OCI-LY7 (cell line): Measurements from ENCODE around the gene TRAPPC1. TPM values are rescaled to one million over a fixed set of nuclear protein-coding genes. Genes with fewer than 3 reads are reported as not detected.

Source experiments
- BruUV-seq: library from RNA; stranded (reverse); fragments of 400-500 nt; replicated peaks from 2 replicates; lab custom pipeline; 2021; lab: Mats Ljungman, UMichigan
- CTCF ChIA-PET: fragments of 300-600 bp; sonication (Branson Sonifier 250); formaldehyde crosslinking; loops from one replicate; lab custom pipeline; 2022; ENCODE audit warnings: antibody characterized with exemption; ENCODE audit not compliant: unreplicated experiment; lab: Charles Lee
- POLR2A ChIA-PET: fragments of 300-600 bp; sonication (Branson Sonifier 250); formaldehyde crosslinking; loops from one replicate; lab custom pipeline; 2022; ENCODE audit warnings: antibody characterized with exemption; lab: Charles Lee
- DNase-seq: peaks from one replicate; pipeline ENCODE4 v3.0.0-alpha.2; 2015; ENCODE audit warnings: low spot score
- H2AFZ ChIP-seq: fragments of 200-600 bp; sonication (generic), shearing (Covaris generic); 2 replicates; pipeline ENCODE4 v1.6.1; 2014; ENCODE audit warnings: mild to moderate bottlenecking, antibody characterized with exemption, low read length, moderate library complexity
- H3K27ac ChIP-seq: fragments of 200-600 bp; sonication (generic); 2 replicates; pipeline ENCODE4 v1.5.1; 2014; ENCODE audit warnings: mixed run types, low read depth, mild to moderate bottlenecking, moderate library complexity, low read length, inconsistent platforms; ENCODE audit not compliant: poor library complexity, severe bottlenecking
- H3K36me3 ChIP-seq: fragments of 200-600 bp; sonication (generic); 2 replicates; pipeline ENCODE4 v1.6.1; 2014; ENCODE audit warnings: mild to moderate bottlenecking, antibody characterized with exemption, low read length, moderate library complexity, mixed read lengths; ENCODE audit not compliant: insufficient read depth
- H3K4me1 ChIP-seq: fragments of 200-600 bp; sonication (generic); 2 replicates; pipeline ENCODE4 v1.5.1; 2014; ENCODE audit warnings: mild to moderate bottlenecking, low read length; ENCODE audit not compliant: insufficient read depth, poor library complexity, severe bottlenecking
- H3K4me2 ChIP-seq: fragments of 200-600 bp; sonication (generic); 2 replicates; pipeline ENCODE4 v1.6.1; 2014; ENCODE audit warnings: mild to moderate bottlenecking, low read length
- H3K4me3 ChIP-seq: fragments of 200-600 bp; sonication (generic); 2 replicates; pipeline ENCODE4 v1.5.1; 2014; ENCODE audit warnings: mild to moderate bottlenecking, low read depth, low read length; ENCODE audit not compliant: poor library complexity, severe bottlenecking
- H3K79me2 ChIP-seq: fragments of 200-600 bp; sonication (generic); 2 replicates; pipeline ENCODE4 v1.6.1; 2016; ENCODE audit warnings: low read depth, mild to moderate bottlenecking, low read length, moderate library complexity, mixed read lengths; ENCODE audit not compliant: insufficient read depth
- H3K9me2 ChIP-seq: fragments of 200-600 bp; sonication (generic); 2 replicates; pipeline ENCODE4 v1.6.1; 2016; ENCODE audit warnings: mild to moderate bottlenecking, low read length, mixed read lengths; ENCODE audit not compliant: insufficient read depth
- H3K9me3 ChIP-seq: fragments of 200-600 bp; sonication (generic); 2 replicates; pipeline ENCODE4 v1.6.1; 2014; ENCODE audit warnings: mild to moderate bottlenecking, mixed run types, low read length, mixed read lengths
- H4K20me1 ChIP-seq: fragments of 200-600 bp; sonication (generic); 2 replicates; pipeline ENCODE4 v1.6.1; 2014; ENCODE audit warnings: mild to moderate bottlenecking, antibody characterized with exemption, low read length, moderate library complexity, mixed read lengths; ENCODE audit not compliant: insufficient read depth
- CTCF ChIP-seq: fragments of 200-600 bp; sonication (generic); conservative IDR thresholded peaks from 2 replicates; pipeline ENCODE4 v1.5.1; 2014; ENCODE audit warnings: mild to moderate bottlenecking, antibody characterized with exemption, low read length, moderate library complexity, mixed read lengths
- EZH2phosphoT487 ChIP-seq: fragments of 200-600 bp; sonication (generic); IDR thresholded peaks from 2 replicates; pipeline ENCODE4 v1.6.1; 2018; ENCODE audit warnings: low read depth, borderline replicate concordance, mild to moderate bottlenecking, mixed run types, antibody characterized with exemption, low read length, moderate library complexity, mixed read lengths
- intact Hi-C: fragments of 100-400 bp; cut with micrococcal nuclease; formaldehyde crosslinking; loops from one replicate; pipeline ENCODE4 v1.10.0; 2022; ENCODE audit not compliant: unreplicated experiment
- total RNA-seq, 2 experiments: library from RNA; depleted of rRNA in 1 of 2; stranded (reverse); fragments of >200 nt in 1 of 2; shearing (Covaris generic) in 1 of 2; gene quantifications; 2 replicates each; pipeline ENCODE4 v1.2.3, GENCODE V29; 2014 to 2022

The TRAPPC1 gene
- total RNA-seq, 2 experiments from 2014 or later: 40.2 to 150 TPM

GRCh38 chr17:7945651-7946050 is 13.9 kb upstream of the TRAPPC1 start:
- no peaks in the 10 kb centered on the region for H3K4me1 ChIP-seq
- POLR2A ChIA-PET: no interaction called here
- peaks cover 91% of the 10 kb centered on the region for H3K36me3 ChIP-seq

GRCh38 chr17:7944326-7944725 is 12.6 kb upstream of the TRAPPC1 start:
- no TSS peak for BruUV-seq
- H3K79me2 ChIP-seq: no peaks in the 10 kb centered on the region
- H3K4me2 ChIP-seq: no peak overlapping the region
- H2AFZ ChIP-seq: no peak overlapping the region
- no peaks in the 10 kb centered on the region for H3K9me2 ChIP-seq
- no peak overlapping the region for H3K4me3 ChIP-seq
- H3K27ac ChIP-seq: no peak overlapping the region
- DNase-seq: no peak
- H3K9me3 ChIP-seq: no peaks in the 10 kb centered on the region
- CTCF ChIA-PET: no interaction called here
- POLR2A ChIA-PET: no interaction called here
- TF ChIP-seq CTCF (no peak), EZH2phosphoT487 (no peak)
- intact Hi-C loops: no loop called here
- peaks cover 91% of the 10 kb centered on the region for H3K36me3 ChIP-seq
- no peaks in the 10 kb centered on the region for H4K20me1 ChIP-seq
- H3K4me1 ChIP-seq: no peaks in the 10 kb centered on the region

More at GRCh38 chr17:7945651-7946050, 13.9 kb upstream of the TRAPPC1 start:
- intact Hi-C loops: no loop called here
- no peak for DNase-seq
- Histone ChIP-seq H3K9me2 (no peaks in the 10 kb centered on the region), H3K27ac (no peak overlapping the region), H4K20me1 (no peaks in the 10 kb centered on the region), H2AFZ (no peak overlapping the region), H3K4me3 (no peak overlapping the region), H3K4me2 (no peak overlapping the region), H3K79me2 (no peaks in the 10 kb centered on the region), H3K9me3 (no peaks in the 10 kb centered on the region)
- CTCF ChIA-PET: no interaction called here
- BruUV-seq: no TSS peak
- TF ChIP-seq CTCF (no peak), EZH2phosphoT487 (no peak)

GRCh38 chr17:7943291-7943690 is 11.5 kb upstream of the TRAPPC1 start:
- peaks cover 91% of the 10 kb centered on the region for H3K36me3 ChIP-seq
- H3K27ac ChIP-seq: no peak overlapping the region
- intact Hi-C loops: no loop called here
- H3K9me3 ChIP-seq: no peaks in the 10 kb centered on the region
- DNase-seq: no peak
- H2AFZ ChIP-seq: no peak overlapping the region
- H3K9me2 ChIP-seq: no peaks in the 10 kb centered on the region
- no peak overlapping the region for H3K4me2 ChIP-seq
- H3K4me1 ChIP-seq: no peaks in the 10 kb centered on the region
- H3K79me2 ChIP-seq: no peaks in the 10 kb centered on the region
- CTCF ChIA-PET: no interaction called here
- no peaks in the 10 kb centered on the region for H4K20me1 ChIP-seq
- H3K4me3 ChIP-seq: no peak overlapping the region
- POLR2A ChIA-PET: no interaction called here
- no peak for TF ChIP-seq CTCF
- no peak for TF ChIP-seq EZH2phosphoT487
- no TSS peak for BruUV-seq
